ENCODE results near the gene ZDHHC15. TPM values are rescaled to one million over a fixed set of nuclear protein-coding genes. Genes with fewer than 3 reads are reported as not detected.

The ZDHHC15 gene
- total and polyA plus RNA-seq, 2 donors (not counting 3 experiments of a cell fraction or from before 2014, with no cell fraction given), result not detected

DNA sequence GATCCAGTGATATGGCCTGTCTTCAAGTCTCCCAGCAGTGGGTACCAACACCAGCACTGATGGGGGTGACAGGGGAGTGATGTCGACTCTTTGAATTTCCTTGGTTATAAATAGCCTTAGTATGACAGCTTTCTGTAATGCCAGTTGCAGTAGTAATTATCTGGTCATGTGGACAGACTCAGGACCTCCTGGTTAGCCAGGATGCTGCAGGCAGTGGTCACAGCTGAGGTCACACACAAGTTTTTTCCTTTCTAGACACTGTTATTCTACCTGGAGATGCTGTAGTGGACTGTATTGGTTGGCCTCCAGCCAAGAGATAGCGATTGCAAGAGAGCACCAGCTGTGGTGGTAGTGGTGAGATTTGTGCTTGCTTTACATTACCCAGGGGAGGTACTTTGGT, 185.3 kb downstream of the ZDHHC15 start:
- BruUV-seq (replicated peaks), result no TSS peak
- CTCF ChIA-PET, result no interaction called here
- FAIRE-seq, result no peak

DNA sequence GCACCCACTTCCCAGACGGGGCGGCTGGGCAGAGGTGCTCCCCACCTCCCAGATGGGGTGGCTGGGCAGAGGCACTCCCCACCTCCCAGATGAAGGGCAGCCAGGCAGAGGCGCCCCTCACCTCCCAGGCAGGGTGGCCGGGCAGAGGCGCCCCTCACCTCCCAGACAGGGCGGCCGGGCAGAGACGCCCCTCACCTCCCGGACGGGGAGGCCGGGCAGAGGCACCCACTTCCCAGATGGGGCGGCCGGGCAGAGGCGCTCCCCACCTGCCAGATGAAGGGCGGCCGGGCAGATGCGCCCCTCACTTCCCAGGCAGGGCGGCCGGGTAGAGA, 187.7 kb downstream of the ZDHHC15 start:
- Histone ChIP-seq H3K27me3 (ENCODE audit: control insufficient read depth in 2 of 2, insufficient read depth in 2 of 2, low read length in 2 of 2) (no peaks in the 10 kb centered on the region), H2AFZ (ENCODE audit: low read depth, low read length) (no peak overlapping the region), H3K9me1 (replicated peaks; ENCODE audit: control insufficient read depth, extremely low read depth, insufficient read depth, low read length) (no peaks in the 10 kb centered on the region), H4K20me1 (replicated peaks; ENCODE audit: control insufficient read depth, extremely low read depth, insufficient read depth, low read length) (no peaks in the 10 kb centered on the region), H3K36me3 (ENCODE audit: control insufficient read depth in 2 of 2, extremely low read depth in 1 of 2, insufficient read depth in 2 of 2, low read length in 2 of 2) (no peaks in the 10 kb centered on the region), H3K4me1 (ENCODE audit: control insufficient read depth, extremely low read depth, insufficient read depth, low read length) (no peaks in the 10 kb centered on the region), H3K4me2 (ENCODE audit: insufficient read depth, low read length) (no peak overlapping the region), H3K9ac (replicated peaks; ENCODE audit: extremely low read depth, insufficient read depth, low read length) (no peak overlapping the region), H3K4me3 (replicated peaks in 1 of 3; ENCODE audit: insufficient read depth in 1 of 3, low read depth in 1 of 3, low read length in 3 of 3) (no peak overlapping the region), H3K79me2 (ENCODE audit: control insufficient read depth, insufficient read depth, low read length) (no peaks in the 10 kb centered on the region), H3K27ac (ENCODE audit: insufficient read depth, low read depth, low read length) (no peak overlapping the region), H3K9me3 (replicated peaks; ENCODE audit: control insufficient read depth, insufficient read depth, low read length) (no peaks in the 10 kb centered on the region)
- TF ChIP-seq FOS (IDR thresholded peaks at IDR 0.05; ENCODE audit: borderline replicate concordance, insufficient read depth, low read length), result no peak
- no peak for TF ChIP-seq MYC (IDR thresholded peaks at IDR 0.05; ENCODE audit: low read depth, low read length)
- TF ChIP-seq EZH2 (IDR thresholded peaks at IDR 0.05; ENCODE audit: borderline replicate concordance, low read depth, low read length, severe bottlenecking), result no peak
- TF ChIP-seq JUN (IDR thresholded peaks at IDR 0.05; ENCODE audit: borderline replicate concordance, insufficient read depth, insufficient read length, low read depth), result no peak
- no peak for TF ChIP-seq GATA2 (IDR thresholded peaks at IDR 0.05; ENCODE audit: insufficient read depth, insufficient read length, low read depth, low read length)
- TF ChIP-seq POLR2A (IDR thresholded peaks at IDR 0.05; ENCODE audit: low read depth, low read length), result no peak
- TF ChIP-seq, protein P1, sequence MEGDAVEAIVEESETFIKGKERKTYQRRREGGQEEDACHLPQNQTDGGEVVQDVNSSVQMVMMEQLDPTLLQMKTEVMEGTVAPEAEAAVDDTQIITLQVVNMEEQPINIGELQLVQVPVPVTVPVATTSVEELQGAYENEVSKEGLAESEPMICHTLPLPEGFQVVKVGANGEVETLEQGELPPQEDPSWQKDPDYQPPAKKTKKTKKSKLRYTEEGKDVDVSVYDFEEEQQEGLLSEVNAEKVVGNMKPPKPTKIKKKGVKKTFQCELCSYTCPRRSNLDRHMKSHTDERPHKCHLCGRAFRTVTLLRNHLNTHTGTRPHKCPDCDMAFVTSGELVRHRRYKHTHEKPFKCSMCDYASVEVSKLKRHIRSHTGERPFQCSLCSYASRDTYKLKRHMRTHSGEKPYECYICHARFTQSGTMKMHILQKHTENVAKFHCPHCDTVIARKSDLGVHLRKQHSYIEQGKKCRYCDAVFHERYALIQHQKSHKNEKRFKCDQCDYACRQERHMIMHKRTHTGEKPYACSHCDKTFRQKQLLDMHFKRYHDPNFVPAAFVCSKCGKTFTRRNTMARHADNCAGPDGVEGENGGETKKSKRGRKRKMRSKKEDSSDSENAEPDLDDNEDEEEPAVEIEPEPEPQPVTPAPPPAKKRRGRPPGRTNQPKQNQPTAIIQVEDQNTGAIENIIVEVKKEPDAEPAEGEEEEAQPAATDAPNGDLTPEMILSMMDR (IDR thresholded peaks at IDR 0.05; ENCODE audit: extremely low read depth in 1 of 2, insufficient read depth in 1 of 2, low read depth in 1 of 2, low read length in 2 of 2), result no peak
- TF ChIP-seq POLR2AphosphoS5 (IDR thresholded peaks at IDR 0.05; ENCODE audit: insufficient read depth, low read depth, low read length), result no peak
- TF ChIP-seq, protein P2, sequence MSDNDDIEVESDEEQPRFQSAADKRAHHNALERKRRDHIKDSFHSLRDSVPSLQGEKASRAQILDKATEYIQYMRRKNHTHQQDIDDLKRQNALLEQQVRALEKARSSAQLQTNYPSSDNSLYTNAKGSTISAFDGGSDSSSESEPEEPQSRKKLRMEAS (IDR thresholded peaks at IDR 0.05; ENCODE audit: insufficient read depth, insufficient read length), result no peak
- FAIRE-seq, result no peak
- no peak for DNase-seq (ENCODE audit: low read depth, low spot score)
- CTCF ChIA-PET, result no interaction called here
- intact Hi-C loops (cut with micrococcal nuclease), result no loop called here
- POLR2A ChIA-PET, result no interaction called here
- dilution Hi-C loops (cut with MboI; ENCODE audit: extremely low pct_ligation_motif_present, low sequenced_read_pairs), result no loop called here
- BruUV-seq (replicated peaks), result no TSS peak

More for the DNA sequence above, 185.3 kb downstream of the ZDHHC15 start:
- H3K27ac ChIP-seq (ENCODE audit: insufficient read depth, low read depth, low read length), result no peak overlapping the region
- H3K4me1 ChIP-seq (ENCODE audit: control insufficient read depth, extremely low read depth, insufficient read depth, low read length), result no peaks in the 10 kb centered on the region
- intact Hi-C loops (cut with micrococcal nuclease) (no loop called here), dilution Hi-C loops (cut with MboI; ENCODE audit: extremely low pct_ligation_motif_present, low sequenced_read_pairs) (no loop called here)
- H3K9ac ChIP-seq (replicated peaks; ENCODE audit: extremely low read depth, insufficient read depth, low read length), result no peak overlapping the region
- no peaks in the 10 kb centered on the region for H4K20me1 ChIP-seq (replicated peaks; ENCODE audit: control insufficient read depth, extremely low read depth, insufficient read depth, low read length)
- no peaks in the 10 kb centered on the region for H3K9me1 ChIP-seq (replicated peaks; ENCODE audit: control insufficient read depth, extremely low read depth, insufficient read depth, low read length)
- H3K79me2 ChIP-seq (ENCODE audit: control insufficient read depth, insufficient read depth, low read length), result no peaks in the 10 kb centered on the region
- TF ChIP-seq GATA2 (IDR thresholded peaks at IDR 0.05; ENCODE audit: insufficient read depth, insufficient read length, low read depth, low read length), result no peak
- TF ChIP-seq JUN (IDR thresholded peaks at IDR 0.05; ENCODE audit: borderline replicate concordance, insufficient read depth, insufficient read length, low read depth), result no peak
- TF ChIP-seq MYC (IDR thresholded peaks at IDR 0.05; ENCODE audit: low read depth, low read length), result no peak
- H3K4me3 ChIP-seq (replicated peaks in 1 of 3; ENCODE audit: insufficient read depth in 1 of 3, low read depth in 1 of 3, low read length in 3 of 3), result no peak overlapping the region
- H3K4me2 ChIP-seq (ENCODE audit: insufficient read depth, low read length), result no peak overlapping the region
- POLR2A ChIA-PET, result no interaction called here
- no peaks in the 10 kb centered on the region for H3K9me3 ChIP-seq (replicated peaks; ENCODE audit: control insufficient read depth, insufficient read depth, low read length)
- no peaks in the 10 kb centered on the region for H3K27me3 ChIP-seq (ENCODE audit: control insufficient read depth in 2 of 2, insufficient read depth in 2 of 2, low read length in 2 of 2)
- H3K36me3 ChIP-seq (ENCODE audit: control insufficient read depth in 2 of 2, extremely low read depth in 1 of 2, insufficient read depth in 2 of 2, low read length in 2 of 2), result no peaks in the 10 kb centered on the region
- DNase-seq (ENCODE audit: low read depth, low spot score), result no peak
- no peak overlapping the region for H2AFZ ChIP-seq (ENCODE audit: low read depth, low read length)

All from endothelial cell of umbilical vein (primary cell).